PC-9 (cell line): ENCODE results near the gene CEP112. TPM values are rescaled to one million over a fixed set of nuclear protein-coding genes. Genes with fewer than 3 reads are reported as not detected.

Experiments used
- BruUV-seq: library from RNA; stranded (reverse); fragments of 400-500 nt; replicated peaks from 2 replicates; lab custom pipeline; 2021; lab: Mats Ljungman, UMichigan
- CTCF ChIA-PET: fragments of 300-600 bp; sonication (Branson Sonifier 250); formaldehyde crosslinking; loops from one replicate; lab custom pipeline; 2022; ENCODE audit warnings: antibody characterized with exemption; lab: Charles Lee
- POLR2A ChIA-PET: fragments of 300-600 bp; sonication (Branson Sonifier 250); formaldehyde crosslinking; loops from one replicate; lab custom pipeline; 2022; ENCODE audit warnings: antibody characterized with exemption; ENCODE audit not compliant: unreplicated experiment; lab: Charles Lee
- DNase-seq, 2 experiments: peaks; one replicate each; pipeline versions ENCODE4 v3.0.0 to v3.0.0-alpha.2; 2015 to 2022; ENCODE audit warnings: mixed read lengths in 1 of 2
- H2AFZ ChIP-seq: fragments of 200-600 bp; sonication (generic); 2 replicates; pipeline ENCODE4 v1.8.1; 2017; ENCODE audit warnings: antibody characterized with exemption
- H3F3A ChIP-seq: fragments of 200-600 bp; sonication (generic); 2 replicates; pipeline ENCODE4 v1.8.1; 2017; ENCODE audit warnings: antibody characterized with exemption, mild to moderate bottlenecking, low read depth; ENCODE audit not compliant: insufficient read depth
- H3K27ac ChIP-seq: fragments of 200-600 bp; sonication (generic); 2 replicates; pipeline ENCODE4 v1.6.1; 2016; ENCODE audit warnings: mixed run types
- H3K27me3 ChIP-seq: fragments of 200-600 bp; sonication (generic); 2 replicates; pipeline ENCODE4 v1.6.1; 2016; ENCODE audit warnings: low read depth, mixed run types; ENCODE audit not compliant: insufficient read depth
- H3K36me3 ChIP-seq: fragments of 200-600 bp; sonication (generic); 2 replicates; pipeline ENCODE4 v1.6.1; 2016; ENCODE audit warnings: low read depth, mixed run types
- H3K4me1 ChIP-seq: fragments of 200-600 bp; sonication (generic); replicated peaks from 2 replicates; pipeline ENCODE4 v1.6.1; 2016; ENCODE audit warnings: mixed run types; ENCODE audit not compliant: insufficient read depth
- H3K4me2 ChIP-seq: fragments of 200-600 bp; sonication (generic); 2 replicates; pipeline ENCODE4 v1.6.1; 2017; ENCODE audit warnings: mixed run types
- H3K4me3 ChIP-seq: fragments of 200-600 bp; sonication (generic); 2 replicates; pipeline ENCODE4 v1.6.1; 2016; ENCODE audit warnings: mixed run types
- H3K79me2 ChIP-seq: fragments of 200-600 bp; sonication (generic); 2 replicates; pipeline ENCODE4 v1.6.1; 2017; ENCODE audit warnings: low read depth, mixed run types
- H3K9me2 ChIP-seq: fragments of 200-600 bp; sonication (generic); 2 replicates; pipeline ENCODE4 v1.8.1; 2017; ENCODE audit warnings: mild to moderate bottlenecking; ENCODE audit not compliant: insufficient read depth
- H3K9me3 ChIP-seq: fragments of 200-600 bp; sonication (generic); 2 replicates; pipeline ENCODE4 v1.8.1; 2016; ENCODE audit warnings: low read depth; ENCODE audit not compliant: insufficient read depth
- H4K20me1 ChIP-seq: fragments of 200-600 bp; sonication (generic); 2 replicates; pipeline ENCODE4 v1.8.1; 2017; ENCODE audit not compliant: insufficient read depth
- CTCF ChIP-seq: fragments of 200-600 bp; sonication (generic); conservative IDR thresholded peaks from 2 replicates; pipeline ENCODE4 v1.6.1; 2017; ENCODE audit warnings: mixed run types, antibody characterized with exemption, mild to moderate bottlenecking, moderate library complexity
- EZH2 ChIP-seq: fragments of 200-600 bp; sonication (generic); IDR thresholded peaks from 2 replicates; pipeline ENCODE4 v1.8.0; 2017; ENCODE audit warnings: antibody characterized with exemption, low read depth
- intact Hi-C: fragments of 100-400 bp; cut with micrococcal nuclease; formaldehyde crosslinking; loops from one replicate; pipeline ENCODE4 v1.10.0; 2022; ENCODE audit not compliant: unreplicated experiment
- total RNA-seq: library from RNA; stranded (reverse); gene quantifications from 2 replicates; pipeline ENCODE4 v1.2.3, GENCODE V29; 2021

CEP112 gene
- total RNA-seq, 1 experiment from 2014 or later = 4.3 TPM

DNA sequence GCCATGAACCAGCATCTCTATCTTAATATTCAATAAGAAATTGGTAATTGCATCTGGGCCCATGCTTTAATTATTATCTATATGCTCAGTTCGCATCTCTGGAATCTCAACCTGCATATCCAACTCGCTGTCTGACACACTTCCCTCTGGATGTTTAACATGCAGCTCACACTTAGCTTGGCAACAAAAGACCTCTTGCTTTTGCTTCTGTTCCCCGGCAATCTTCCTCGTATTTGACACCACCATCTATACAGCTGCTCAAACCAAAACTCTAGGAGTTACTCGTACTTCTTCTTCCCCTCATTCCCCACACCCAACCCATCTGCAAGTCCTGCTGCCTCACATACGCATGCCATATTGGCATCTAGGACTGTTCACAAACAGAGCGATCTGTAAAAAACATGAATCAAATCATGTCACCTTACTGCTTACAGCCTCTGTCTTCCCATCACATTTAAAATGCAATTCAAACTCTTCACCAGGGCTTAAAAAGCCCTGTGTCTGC is 300.6 kb downstream of the CEP112 start:
- H3K79me2 ChIP-seq = no peaks in the 10 kb centered on the region
- H2AFZ ChIP-seq = no peak overlapping the region
- no peak overlapping the region for H3K4me2 ChIP-seq
- intact Hi-C loops = no loop called here
- no peak for DNase-seq
- H3K27me3 ChIP-seq = no peaks in the 10 kb centered on the region
- no peaks in the 10 kb centered on the region for H3K4me1 ChIP-seq
- ChIA-PET POLR2A (no interaction called here), CTCF (no interaction called here)
- H3K9me3 ChIP-seq = no peaks in the 10 kb centered on the region
- no peak overlapping the region for H3K27ac ChIP-seq
- no peaks in the 10 kb centered on the region for H3K36me3 ChIP-seq
- H3K4me3 ChIP-seq = no peak overlapping the region
- H3F3A ChIP-seq = no peaks in the 10 kb centered on the region
- no TSS peak for BruUV-seq
- no peaks in the 10 kb centered on the region for H4K20me1 ChIP-seq
- no peaks in the 10 kb centered on the region for H3K9me2 ChIP-seq
- TF ChIP-seq EZH2 (no peak), CTCF (no peak)

- no peaks in the 10 kb centered on the region for H3K27me3 ChIP-seq
- H3K4me2 ChIP-seq = no peak overlapping the region
- TF ChIP-seq EZH2 = no peak
- TF ChIP-seq CTCF = no peak
- DNase-seq = no peak
- no peak overlapping the region for H2AFZ ChIP-seq
- H4K20me1 ChIP-seq = no peaks in the 10 kb centered on the region
- H3K27ac ChIP-seq = no peak overlapping the region
- intact Hi-C loops = no loop called here
- no peaks in the 10 kb centered on the region for H3K4me1 ChIP-seq
- no peaks in the 10 kb centered on the region for H3K36me3 ChIP-seq
- no peaks in the 10 kb centered on the region for H3K9me2 ChIP-seq
- no peak overlapping the region for H3K4me3 ChIP-seq
- no peaks in the 10 kb centered on the region for H3K79me2 ChIP-seq
- no peaks in the 10 kb centered on the region for H3K9me3 ChIP-seq
- no peaks in the 10 kb centered on the region for H3F3A ChIP-seq
- ChIA-PET POLR2A (no interaction called here), CTCF (no interaction called here)
- no TSS peak for BruUV-seq
Measured at GRCh38 chr17:65888649-65889048, 303.3 kb downstream of the CEP112 start.

GRCh38 chr17:65886315-65887245 is 305.4 kb downstream of the CEP112 start:
- Histone ChIP-seq H3K27ac (no peak overlapping the region), H3K79me2 (no peaks in the 10 kb centered on the region), H4K20me1 (no peaks in the 10 kb centered on the region), H3K4me2 (no peak overlapping the region), H3K36me3 (no peaks in the 10 kb centered on the region), H3K9me2 (no peaks in the 10 kb centered on the region), H3K4me1 (no peaks in the 10 kb centered on the region), H3K9me3 (no peaks in the 10 kb centered on the region), H3K27me3 (no peaks in the 10 kb centered on the region), H3K4me3 (no peak overlapping the region), H3F3A (no peaks in the 10 kb centered on the region), H2AFZ (no peak overlapping the region)
- BruUV-seq = no TSS peak
- POLR2A ChIA-PET = no interaction called here
- no peak for DNase-seq
- intact Hi-C loops = no loop called here
- TF ChIP-seq CTCF (no peak), EZH2 (no peak)
- CTCF ChIA-PET = interaction anchor here (0.6 kb wide), 1 partner anchor 655 kb away, joined by 3 read pairs; no protein-coding TSS in a partner anchor
